Esophagus muscularis mucosa (tissue), 4 donors: ENCODE data around the gene DOCK8. TPM values are rescaled to one million over a fixed set of nuclear protein-coding genes. Genes with fewer than 3 reads are reported as not detected.
A peak's percentile ranks its signal among the peaks of the same experiment; 100 is the strongest.

Experiments used
- DNase-seq: peaks from one replicate; pipeline ENCODE4 v3.0.0-alpha.2; 2017; ENCODE audit errors: extremely low spot score
- H3K27ac ChIP-seq, 4 donors: fragments of 200-600 bp; sonication (generic); replicated peaks in 1 of 4; 1 replicate in 3 of 4; 2 replicates in 1 of 4; pipeline ENCODE4 v1.5.1; 2016 to 2019; ENCODE audit warnings: mild to moderate bottlenecking in 1 of 4
- H3K27me3 ChIP-seq, 4 donors: fragments of 200-600 bp; sonication (generic); one replicate each; pipeline versions ENCODE4 v1.5.1 to v1.6.0; 2016 to 2019
- H3K36me3 ChIP-seq, 4 donors: fragments of 200-600 bp; sonication (generic); one replicate each; pipeline ENCODE4 v1.5.1; 2016 to 2019
- H3K4me1 ChIP-seq, 4 donors: fragments of 200-600 bp; sonication (generic); one replicate each; pipeline ENCODE4 v1.5.1; 2016 to 2019
- H3K4me3 ChIP-seq, 4 donors: fragments of 200-600 bp; sonication (generic); 1 replicate in 2 of 4; 2 replicates in 2 of 4; pipeline ENCODE4 v1.5.1; 2016 to 2019; ENCODE audit warnings: mild to moderate bottlenecking in 4 of 4, moderate library complexity in 1 of 4
- H3K9me3 ChIP-seq, 4 donors: fragments of 200-600 bp; sonication (generic); 1 replicate in 3 of 4; 2 replicates in 1 of 4; pipeline ENCODE4 v1.5.1; 2016 to 2019
- EP300 ChIP-seq: sonication (generic); formaldehyde crosslinking; IDR thresholded peaks from one replicate; pipeline ENCODE4 v1.6.1; 2017; ENCODE audit warnings: antibody characterized with exemption
- POLR2A ChIP-seq: fragments of 450-650 bp; IDR thresholded peaks from one replicate; pipeline ENCODE4 v1.6.1; 2017; ENCODE audit warnings: antibody characterized with exemption, moderate library complexity, mild to moderate bottlenecking, low read depth
- POLR2AphosphoS5 ChIP-seq, 2 donors: sonication (generic); formaldehyde crosslinking; IDR thresholded peaks; one replicate each; pipeline ENCODE4 v1.6.1; 2017; ENCODE audit warnings: antibody characterized with exemption in 2 of 2
- whole genome bisulfite sequencing: methylation state at CpG from one replicate; pipeline ENCODE4 v1.1.5; 2018; 5-methylcytosine and 5-hydroxymethylcytosine counted together
- intact Hi-C: fragments of 100-400 bp; cut with DNase I; formaldehyde crosslinking; loops from one replicate; pipeline ENCODE4 v1.15.1; 2023
- total RNA-seq, 4 donors: library from RNA; depleted of rRNA; stranded (reverse); fragments of >200 nt; gene quantifications; one replicate each; pipeline versions ENCODE4 v1.1.0 to v1.2.1, GENCODE V29; 2016
- TF ChIP-seq, protein P1 (sequence below), 3 experiments: fragments of 200-600 bp in 2 of 3; fragments of 450-650 bp in 1 of 3; sonication (generic) in 2 of 3; IDR thresholded peaks; one replicate each; pipeline ENCODE4 v1.5.1; 2017 to 2019; ENCODE audit warnings: antibody characterized with exemption in 3 of 3, mild to moderate bottlenecking in 2 of 3, moderate library complexity in 1 of 3

DOCK8 gene
- total RNA-seq, 4 donors from 2014 or later: 45.1 to 72.8 (median 48.8) TPM

DNA sequence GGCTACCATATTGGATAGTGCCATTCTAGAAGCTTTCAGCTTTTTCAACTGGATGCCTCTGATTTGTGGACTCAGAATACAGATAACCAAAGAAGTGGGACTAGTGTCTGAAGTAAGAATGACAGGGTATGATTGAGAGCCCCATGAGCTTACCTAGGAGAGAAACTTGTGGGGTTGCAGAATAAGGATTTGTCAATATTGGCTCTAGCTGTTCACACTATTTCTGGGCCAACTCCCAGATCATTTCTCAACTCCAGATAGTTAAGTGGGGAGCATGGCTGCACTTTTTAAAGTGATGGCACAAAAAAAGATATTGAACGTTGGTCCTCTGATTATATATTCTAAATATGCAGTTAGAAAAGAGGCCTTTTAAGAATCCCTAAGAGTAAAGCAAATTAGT lies 252.1 kb downstream of the DOCK8 start:
- no peak for DNase-seq
- H3K4me1 ChIP-seq: peaks cover 10 to 25% (median 21%) of the 10 kb centered on the region in 4 donors
- H3K4me3 ChIP-seq: no peak overlapping the region
- intact Hi-C loops: loop anchor here (5.0 to 10.0 kb wide), 2 partner anchors 36 to 298 kb away; partner anchors contain the start of gene KANK1
- H3K27ac ChIP-seq: no peak overlapping the region
- no peaks in the 10 kb centered on the region for H3K9me3 ChIP-seq
- peaks cover 0 to 29% (median 8%) of the 10 kb centered on the region in 4 donors for H3K36me3 ChIP-seq
- TF ChIP-seq EP300: no peak
- no peak for TF ChIP-seq POLR2A
- TF ChIP-seq POLR2AphosphoS5 (IDR thresholded peaks at IDR 0.05): no peak
- TF ChIP-seq, protein P1, sequence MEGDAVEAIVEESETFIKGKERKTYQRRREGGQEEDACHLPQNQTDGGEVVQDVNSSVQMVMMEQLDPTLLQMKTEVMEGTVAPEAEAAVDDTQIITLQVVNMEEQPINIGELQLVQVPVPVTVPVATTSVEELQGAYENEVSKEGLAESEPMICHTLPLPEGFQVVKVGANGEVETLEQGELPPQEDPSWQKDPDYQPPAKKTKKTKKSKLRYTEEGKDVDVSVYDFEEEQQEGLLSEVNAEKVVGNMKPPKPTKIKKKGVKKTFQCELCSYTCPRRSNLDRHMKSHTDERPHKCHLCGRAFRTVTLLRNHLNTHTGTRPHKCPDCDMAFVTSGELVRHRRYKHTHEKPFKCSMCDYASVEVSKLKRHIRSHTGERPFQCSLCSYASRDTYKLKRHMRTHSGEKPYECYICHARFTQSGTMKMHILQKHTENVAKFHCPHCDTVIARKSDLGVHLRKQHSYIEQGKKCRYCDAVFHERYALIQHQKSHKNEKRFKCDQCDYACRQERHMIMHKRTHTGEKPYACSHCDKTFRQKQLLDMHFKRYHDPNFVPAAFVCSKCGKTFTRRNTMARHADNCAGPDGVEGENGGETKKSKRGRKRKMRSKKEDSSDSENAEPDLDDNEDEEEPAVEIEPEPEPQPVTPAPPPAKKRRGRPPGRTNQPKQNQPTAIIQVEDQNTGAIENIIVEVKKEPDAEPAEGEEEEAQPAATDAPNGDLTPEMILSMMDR (IDR thresholded peaks at IDR 0.05): no peak
- no peaks in the 10 kb centered on the region for H3K27me3 ChIP-seq
- 76% methylated on average over 1 of the region's 1 CpG for WGBS

DNA sequence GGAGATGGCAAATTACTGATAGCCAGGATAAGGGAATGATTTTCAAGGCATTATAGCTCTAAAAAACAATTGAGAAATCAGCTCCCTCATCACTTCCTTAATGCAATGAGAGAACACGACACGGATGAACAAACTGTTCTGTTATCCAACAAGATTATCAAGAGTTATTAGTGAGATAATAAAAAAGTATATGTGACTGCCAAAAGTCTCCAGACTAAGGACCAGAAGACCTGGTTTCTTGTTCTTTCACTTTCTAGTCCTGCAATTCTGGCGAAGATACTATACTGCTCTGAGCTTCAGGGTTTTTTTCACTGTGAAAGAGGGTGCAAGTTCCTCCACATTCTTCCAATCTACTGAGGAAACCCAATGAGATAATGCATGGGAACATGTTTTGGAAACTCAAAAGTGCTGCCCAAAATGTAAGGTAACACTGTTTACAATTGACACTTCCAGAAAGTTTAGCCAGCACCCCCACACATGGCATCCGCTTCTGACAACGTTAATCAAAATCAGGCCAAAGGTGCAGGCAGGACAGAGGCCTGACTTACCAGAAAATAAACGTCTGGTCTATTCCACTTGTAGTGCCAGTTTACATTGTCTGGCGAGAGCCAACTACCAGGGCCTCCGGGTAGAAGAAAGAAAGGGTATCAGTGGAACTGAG lies 254.2 kb downstream of the DOCK8 start:
- Histone ChIP-seq H3K4me1 (peaks cover 10 to 25% (median 21%) of the 10 kb centered on the region in 4 donors), H3K27ac (peak overlapping the region in 2 of 4 donors; percentile 82 to 83), H3K9me3 (no peaks in the 10 kb centered on the region), H3K4me3 (peak overlapping the region; percentile 62 to 73 (median 64)), H3K27me3 (no peaks in the 10 kb centered on the region), H3K36me3 (peaks cover 0 to 22% (median 4%) of the 10 kb centered on the region in 4 donors)
- WGBS: 31% methylated on average over 8 of the region's 8 CpGs
- intact Hi-C loops: loop anchor here (5.0 to 10.0 kb wide), 2 partner anchors 33 to 296 kb away; partner anchors contain the start of gene KANK1
- TF ChIP-seq, protein P1 (IDR thresholded peaks at IDR 0.05): no peak
- no peak for TF ChIP-seq EP300
- TF ChIP-seq POLR2A: no peak
- TF ChIP-seq POLR2AphosphoS5 (IDR thresholded peaks at IDR 0.05): no peak
- DNase-seq: no peak

DNA sequence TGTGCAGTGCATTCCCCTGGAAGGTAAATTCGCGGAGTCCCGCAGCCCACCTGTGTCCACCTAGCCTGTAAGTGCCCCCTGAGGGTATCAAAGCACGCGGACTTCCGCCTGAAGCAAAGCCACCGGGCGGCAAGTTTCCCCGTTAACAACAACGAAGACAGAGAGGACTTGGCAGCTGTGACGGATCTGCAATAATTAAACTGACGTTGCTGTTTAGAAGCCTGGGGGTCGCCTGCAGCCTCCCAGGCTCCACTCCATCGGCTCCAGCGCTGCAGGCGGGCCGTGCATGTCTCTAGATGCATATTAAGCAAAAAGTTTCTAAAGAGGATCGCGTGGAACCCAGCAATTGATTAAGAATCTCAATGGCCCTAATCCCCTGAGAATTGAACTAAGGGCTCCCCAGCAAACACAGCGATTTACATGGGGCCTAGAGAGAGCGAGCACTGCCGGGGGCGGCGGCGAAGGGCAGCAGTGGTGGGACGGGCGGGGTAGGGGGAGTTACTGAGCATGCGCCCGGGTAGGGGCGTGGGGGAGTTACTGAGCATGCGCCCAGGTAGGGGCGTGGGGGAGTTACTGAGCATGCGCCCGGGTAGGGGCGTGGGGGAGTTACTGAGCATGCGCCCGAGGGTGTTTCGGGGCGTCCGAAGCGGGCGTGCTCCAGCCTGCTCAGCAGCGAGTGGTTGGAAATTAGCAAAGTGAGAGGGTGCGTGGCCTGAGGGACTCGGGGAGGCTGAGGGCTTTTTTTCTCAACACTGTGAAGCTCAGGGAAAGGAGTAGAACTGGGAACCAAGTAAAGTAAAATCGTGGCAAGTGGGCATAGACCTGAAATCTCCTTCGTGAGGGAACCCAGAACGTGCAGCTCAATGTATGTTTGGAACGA lies 255.2 kb downstream of the DOCK8 start:
- Histone ChIP-seq H3K36me3 (peaks cover 0 to 12% (median 0%) of the 10 kb centered on the region in 4 donors), H3K27ac (peak overlapping the region; percentile 58 to 83 (median 74)), H3K9me3 (no peaks in the 10 kb centered on the region), H3K4me1 (peaks cover 10 to 25% (median 21%) of the 10 kb centered on the region in 4 donors), H3K4me3 (peak overlapping the region; percentile 62 to 73 (median 64)), H3K27me3 (no peaks in the 10 kb centered on the region)
- TF ChIP-seq EP300 (no peak), POLR2AphosphoS5 (IDR thresholded peaks at IDR 0.05) (peak; percentile 46 to 83)
- intact Hi-C loops: loop anchor here (5.0 to 10.0 kb wide), 3 partner anchors 32 to 335 kb away; partner anchors contain the start of gene KANK1
- 5% methylated on average over 30 of the region's 49 CpGs for WGBS
- peak; percentile 96 for DNase-seq

DNA sequence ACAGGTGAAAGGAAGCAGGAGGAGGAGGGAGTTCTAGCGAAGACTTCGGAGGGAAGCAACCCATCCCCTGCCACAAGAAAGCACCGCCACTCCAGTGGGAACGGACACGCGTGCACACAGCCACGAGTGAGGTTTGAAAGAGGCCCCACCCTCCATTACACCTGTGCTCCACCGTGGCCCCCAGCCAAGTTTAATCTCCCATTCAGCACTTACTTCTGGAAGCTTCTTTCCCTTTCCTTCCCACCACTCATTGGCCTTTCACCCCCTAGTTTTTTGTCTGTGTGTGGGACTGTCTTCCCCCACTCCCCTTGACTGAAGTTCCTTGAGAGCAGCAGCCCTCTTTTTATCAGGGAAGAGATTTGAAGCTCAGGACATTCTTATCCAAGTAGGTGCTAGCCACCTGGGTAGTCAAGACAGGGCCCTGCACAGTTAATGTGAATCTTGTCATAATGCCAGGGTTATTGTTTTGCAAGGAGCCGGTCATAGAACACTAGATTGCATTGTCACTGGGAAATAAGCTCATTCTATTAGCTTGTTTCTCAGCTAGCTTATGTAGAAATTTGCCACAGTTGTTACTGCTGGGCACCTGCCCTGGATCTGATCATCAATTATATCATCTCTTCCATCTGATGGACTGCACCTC lies 256.0 kb downstream of the DOCK8 start:
- WGBS: 40% methylated on average over 9 of the region's 9 CpGs
- intact Hi-C loops: loop anchor here (10.0 kb wide), 1 partner anchor 334 kb away; no protein-coding TSS in a partner anchor
- DNase-seq: no peak
- no peak for TF ChIP-seq EP300
- no peak for TF ChIP-seq POLR2AphosphoS5 (IDR thresholded peaks at IDR 0.05)
- TF ChIP-seq, protein P1 (IDR thresholded peaks at IDR 0.05): no peak
- no peak for TF ChIP-seq POLR2A
- no peaks in the 10 kb centered on the region for H3K9me3 ChIP-seq
- peaks cover 10 to 25% (median 21%) of the 10 kb centered on the region in 4 donors for H3K4me1 ChIP-seq
- H3K27me3 ChIP-seq: no peaks in the 10 kb centered on the region
- H3K4me3 ChIP-seq: peak overlapping the region; percentile 62 to 73 (median 64)
- peak overlapping the region; percentile 57 to 83 (median 62) for H3K27ac ChIP-seq
- peaks cover 0 to 4% (median 0%) of the 10 kb centered on the region in 4 donors for H3K36me3 ChIP-seq
